Right lobe of liver (tissue), 6 donors: ENCODE data around the gene ULBP1. TPM values are rescaled to one million over a fixed set of nuclear protein-coding genes. Genes with fewer than 3 reads are reported as not detected.
A peak's percentile ranks its signal among the peaks of the same experiment; 100 is the strongest.
"Not testable (repeated sequence)": the region's sequence is repeated elsewhere in the genome, so short reads cannot be mapped to it uniquely, and the experiment has no call there.

Experiments
- ATAC-seq, 4 donors: fragments of 200-7000 bp; cut with Tn5 transposase; one replicate each; pipeline ENCODE4 v1.9.1; 2020; ENCODE audit warnings: mild to moderate bottlenecking in 4 of 4, moderate library complexity in 4 of 4
- DNase-seq, 3 donors: peaks; one replicate each; pipeline ENCODE4 v3.0.0-alpha.2; 2020
- H3K27ac ChIP-seq, 3 donors: fragments of 200-600 bp; one replicate each; pipeline ENCODE4 v1.8.0; 2022
- H3K27me3 ChIP-seq, 2 donors: fragments of 200-600 bp; one replicate each; pipeline ENCODE4 v1.8.0; 2022
- H3K36me3 ChIP-seq, 4 donors: fragments of 200-600 bp; sonication (generic) in 1 of 4; one replicate each; pipeline versions ENCODE4 v1.5.1 to v1.8.0; 2017 to 2022; ENCODE audit warnings: control low read depth in 1 of 4
- H3K4me1 ChIP-seq, 4 donors: fragments of 200-600 bp; sonication (generic) in 1 of 4; one replicate each; pipeline versions ENCODE4 v1.5.1 to v1.8.0; 2017 to 2022; ENCODE audit warnings: control low read depth in 1 of 4
- H3K4me3 ChIP-seq, 3 donors: fragments of 200-600 bp; one replicate each; pipeline ENCODE4 v1.8.0; 2022
- H3K9me3 ChIP-seq, 4 donors: fragments of 200-600 bp; sonication (generic) in 1 of 4; one replicate each; pipeline versions ENCODE4 v1.5.1 to v1.8.0; 2017 to 2022; ENCODE audit warnings: control low read depth in 1 of 4
- POLR2A ChIP-seq: fragments of 450-650 bp; IDR thresholded peaks from one replicate; pipeline ENCODE4 v1.6.1; 2017; ENCODE audit warnings: antibody characterized with exemption, mild to moderate bottlenecking
- WGBS: methylation state at CpG from one replicate; pipeline ENCODE4 v1.1.6; 2018; ENCODE audit warnings: low coverage, low lambda C conversion rate; ENCODE audit not compliant: insufficient coverage; ENCODE audit errors: missing lambda C conversion rate; 5-methylcytosine and 5-hydroxymethylcytosine counted together
- intact Hi-C, 2 donors: fragments of 100-400 bp; cut with DNase I; formaldehyde crosslinking; loops; one replicate each; pipeline versions ENCODE4 v1.11.2 to v1.14.1; 2022
- total RNA-seq, 6 experiments: library from RNA; depleted of rRNA in 2 of 6; stranded (reverse); fragments of >200 nt in 2 of 6; fragmentation: NEBNext Ultra II Directional in 3 of 6; extraction: Animal tissue kit (Norgen Biotek cat#: 25700) in 3 of 6; gene quantifications; one replicate each; pipeline versions ENCODE4 v1.1.0 to v1.2.4, GENCODE V29; 2016 to 2023
- TF ChIP-seq, protein P1 (sequence below), 4 donors: fragments of 200-600 bp in 3 of 4; fragments of 450-650 bp in 1 of 4; IDR thresholded peaks; one replicate each; pipeline versions ENCODE4 v1.5.1 to v1.8.0; 2016 to 2022; ENCODE audit warnings: antibody characterized with exemption in 4 of 4, mild to moderate bottlenecking in 2 of 4
- donor health status: DM: no; HTN: yes; CAD: no.
- donor health status: DM: no; HTN: no; CAD: no.
- donor health status: DM: no; HTN: no; CAD: no.
- donor health status: DM: no; HTN: yes; CAD: no.
- donor health status: DM: no; HTN: yes; CAD: no.

The ULBP1 gene
- total RNA-seq, 6 experiments from 2014 or later, result 0.07 to 0.43 (median 0.12) TPM; not detected in 1

DNA sequence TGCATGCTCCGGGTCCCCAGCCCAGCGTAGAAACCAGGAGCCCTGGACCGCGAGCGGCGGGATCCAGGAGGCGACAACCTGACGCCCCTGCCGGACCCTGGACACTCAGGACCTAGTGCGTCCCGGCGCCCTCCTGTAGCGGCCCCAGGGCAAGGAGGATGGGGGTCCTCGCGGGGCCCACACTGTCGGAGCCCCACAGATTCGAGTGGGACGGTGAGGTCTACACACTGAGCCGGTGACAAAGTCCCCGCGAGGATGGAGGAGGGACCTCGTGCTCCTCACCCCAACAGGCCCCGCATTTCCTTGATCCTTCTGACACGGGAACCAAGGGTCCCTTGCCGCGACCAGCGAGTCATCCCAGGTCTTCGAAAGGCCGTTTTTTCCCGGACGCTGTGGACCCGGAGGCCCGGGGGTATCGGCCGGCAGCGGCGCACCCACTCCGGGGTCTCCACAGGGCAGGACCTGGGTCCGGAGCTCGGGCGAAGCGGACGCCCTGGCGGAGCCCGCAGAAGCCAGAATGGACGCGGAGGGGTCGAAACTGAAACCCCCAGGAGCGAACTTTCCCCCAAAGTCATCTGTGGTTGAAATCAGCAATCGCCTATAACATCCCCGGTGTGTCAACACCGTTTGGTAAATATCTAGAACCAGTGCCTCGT is 9.3 kb upstream of the ULBP1 start:
- intact Hi-C loops, H3K27ac ChIP-seq, H3K4me1 ChIP-seq, H3K36me3 ChIP-seq, H3K9me3 ChIP-seq, H3K4me3 ChIP-seq, DNase-seq: not testable (repeated sequence)
- WGBS, result 8% methylated on average over 11 of the region's 53 CpGs
- peaks cover 0 to 20% of the 10 kb centered on the region in 2 donors for H3K27me3 ChIP-seq
- ATAC-seq, result peak in 3 of 4 donors; percentile 12 to 35 (median 17)

DNA sequence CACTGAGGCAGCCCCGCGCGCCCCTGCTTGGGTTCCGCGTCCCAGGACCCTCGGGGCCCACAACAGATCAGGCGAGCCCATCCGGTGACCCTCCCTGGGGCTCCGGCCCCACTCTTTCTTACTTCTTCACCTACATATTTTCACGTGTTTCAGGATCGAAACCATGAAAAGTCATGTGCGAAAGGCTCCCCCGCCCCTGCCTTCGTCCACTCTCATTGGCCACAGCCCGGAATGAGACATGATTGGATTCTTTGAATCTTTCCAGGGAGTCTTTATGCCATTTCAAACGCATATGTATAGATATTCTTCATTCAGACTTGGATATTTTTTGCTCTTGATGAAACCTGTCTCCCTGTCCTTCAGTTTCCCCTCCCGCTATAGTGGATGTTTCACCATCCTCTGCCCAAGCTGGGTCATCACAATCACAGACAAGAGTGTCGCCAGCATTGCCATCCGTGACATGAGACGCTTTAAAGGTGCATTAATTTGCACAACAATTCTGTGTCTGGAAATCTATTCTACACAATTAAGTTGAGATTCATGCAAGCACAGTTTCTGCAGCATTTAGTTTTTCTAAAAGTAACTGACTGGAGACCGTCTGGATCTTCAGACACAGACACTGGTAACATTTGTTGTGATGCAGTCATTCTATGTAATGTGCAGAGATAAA is 8.6 kb upstream of the ULBP1 start:
- H3K9me3 ChIP-seq, ATAC-seq, H3K27ac ChIP-seq, H3K4me3 ChIP-seq, H3K4me1 ChIP-seq, H3K36me3 ChIP-seq, DNase-seq, intact Hi-C loops: not testable (repeated sequence)
- H3K27me3 ChIP-seq, result peaks cover 0 to 20% of the 10 kb centered on the region in 2 donors
- WGBS, result 8% methylated on average over 11 of the region's 21 CpGs

DNA sequence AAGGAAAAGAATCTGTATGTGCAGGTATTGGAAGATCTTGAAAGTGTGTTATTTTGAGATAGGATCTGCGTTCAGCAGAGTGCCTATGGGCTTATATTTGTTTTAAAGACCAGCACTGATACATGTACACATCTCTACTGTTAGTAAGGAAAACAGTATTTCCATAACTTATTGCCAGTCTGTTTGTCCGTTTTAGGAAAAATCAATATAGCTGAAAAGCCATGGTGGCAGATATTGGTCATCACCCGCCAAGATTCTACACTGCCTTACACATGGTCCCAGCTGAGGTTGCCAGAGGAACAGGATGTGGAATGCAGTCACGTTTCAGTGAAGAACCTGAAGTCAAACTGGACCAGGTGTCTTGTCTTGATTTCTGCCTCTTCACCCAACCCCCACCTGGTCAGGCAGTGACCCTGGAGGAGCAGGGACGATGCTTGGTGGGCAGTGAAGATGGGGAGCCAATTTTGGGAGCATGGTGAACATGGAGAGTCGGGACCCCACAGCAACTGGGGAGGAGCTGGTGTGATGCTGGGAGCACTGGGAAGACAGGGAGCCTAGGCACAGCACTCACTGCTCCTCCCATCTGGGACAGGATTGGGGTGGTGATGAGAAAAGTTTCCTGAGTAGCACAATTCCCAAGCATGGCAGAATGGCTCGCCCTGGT is 8.0 kb upstream of the ULBP1 start:
- H3K27ac ChIP-seq, H3K36me3 ChIP-seq, H3K4me3 ChIP-seq, ATAC-seq, DNase-seq, H3K4me1 ChIP-seq, H3K9me3 ChIP-seq, intact Hi-C loops: not testable (repeated sequence)
- H3K27me3 ChIP-seq, result peaks cover 0 to 20% of the 10 kb centered on the region in 2 donors
- 25% methylated on average over 6 of the region's 7 CpGs for WGBS

DNA sequence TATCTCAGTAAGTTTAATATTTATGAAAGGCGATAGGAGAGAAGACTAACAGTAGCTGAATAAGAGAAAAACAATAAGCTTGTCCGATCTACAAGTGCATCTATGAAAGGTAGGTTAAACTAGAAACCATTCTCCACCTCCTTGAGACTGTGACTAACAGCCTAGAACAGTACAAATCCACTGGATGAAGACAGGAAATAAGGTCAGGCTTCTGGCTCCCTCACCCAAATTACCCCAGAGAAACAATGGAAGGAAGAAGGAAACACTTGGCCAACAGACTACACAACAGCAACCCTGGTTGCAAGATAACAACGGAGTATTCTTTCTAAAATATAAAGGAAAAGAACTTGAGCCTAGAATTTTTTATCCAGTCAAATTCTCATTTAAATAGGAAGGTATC is 5.6 kb upstream of the ULBP1 start:
- H3K27ac ChIP-seq, H3K36me3 ChIP-seq, DNase-seq, H3K9me3 ChIP-seq, intact Hi-C loops, H3K4me3 ChIP-seq, H3K4me1 ChIP-seq: not testable (repeated sequence)
- H3K27me3 ChIP-seq, result peaks cover 0 to 11% of the 10 kb centered on the region in 2 donors
- peak in 3 of 4 donors; percentile 35 to 51 (median 47) for ATAC-seq
- WGBS, result 43% methylated on average over 3 of the region's 3 CpGs

DNA sequence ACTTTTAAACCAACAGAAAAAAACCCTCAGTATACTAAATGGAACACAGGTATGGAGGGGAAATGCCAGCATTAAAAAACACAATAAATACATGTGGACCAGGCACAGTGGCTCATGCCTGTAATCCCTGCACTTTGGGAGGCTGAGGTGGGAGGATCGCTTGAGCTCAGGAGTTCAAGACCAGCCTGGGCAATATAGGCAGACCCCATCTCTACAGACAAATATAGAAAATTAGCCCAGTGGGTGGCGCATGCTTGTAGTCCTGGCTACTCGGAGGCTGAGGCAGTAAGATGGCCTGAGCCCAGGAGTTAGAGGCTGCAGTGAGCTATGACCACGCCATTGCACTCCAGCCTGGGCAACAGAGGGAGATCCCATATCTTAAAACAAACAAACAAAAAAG is 3.9 kb upstream of the ULBP1 start:
- H3K4me3 ChIP-seq, intact Hi-C loops, ATAC-seq, H3K9me3 ChIP-seq, H3K36me3 ChIP-seq, H3K4me1 ChIP-seq, H3K27ac ChIP-seq, DNase-seq: not testable (repeated sequence)
- 80% methylated on average over 4 of the region's 4 CpGs for WGBS
- peaks cover 0 to 10% of the 10 kb centered on the region in 2 donors for H3K27me3 ChIP-seq

DNA sequence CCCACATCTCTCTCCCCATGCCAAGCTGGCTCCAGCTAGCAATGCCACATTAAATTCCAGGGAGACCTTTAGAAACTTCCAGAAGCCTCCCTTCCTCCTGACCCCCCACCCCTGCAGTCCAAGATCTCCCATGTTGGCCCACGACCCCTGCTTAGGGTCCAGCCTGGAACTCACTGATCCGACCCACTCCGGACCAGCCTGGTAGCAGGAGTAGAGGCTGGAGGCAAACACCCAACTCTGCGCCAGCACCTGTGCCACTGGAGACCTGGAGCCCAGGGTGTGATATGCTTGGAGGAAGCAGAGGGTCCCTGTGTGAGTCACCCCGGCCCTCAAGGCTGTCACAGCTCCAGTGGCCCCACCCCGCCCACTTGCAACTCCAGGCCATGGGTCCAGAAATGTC is 3.3 kb upstream of the ULBP1 start:
- no peak for DNase-seq
- no peak for TF ChIP-seq POLR2A
- TF ChIP-seq, protein P1, sequence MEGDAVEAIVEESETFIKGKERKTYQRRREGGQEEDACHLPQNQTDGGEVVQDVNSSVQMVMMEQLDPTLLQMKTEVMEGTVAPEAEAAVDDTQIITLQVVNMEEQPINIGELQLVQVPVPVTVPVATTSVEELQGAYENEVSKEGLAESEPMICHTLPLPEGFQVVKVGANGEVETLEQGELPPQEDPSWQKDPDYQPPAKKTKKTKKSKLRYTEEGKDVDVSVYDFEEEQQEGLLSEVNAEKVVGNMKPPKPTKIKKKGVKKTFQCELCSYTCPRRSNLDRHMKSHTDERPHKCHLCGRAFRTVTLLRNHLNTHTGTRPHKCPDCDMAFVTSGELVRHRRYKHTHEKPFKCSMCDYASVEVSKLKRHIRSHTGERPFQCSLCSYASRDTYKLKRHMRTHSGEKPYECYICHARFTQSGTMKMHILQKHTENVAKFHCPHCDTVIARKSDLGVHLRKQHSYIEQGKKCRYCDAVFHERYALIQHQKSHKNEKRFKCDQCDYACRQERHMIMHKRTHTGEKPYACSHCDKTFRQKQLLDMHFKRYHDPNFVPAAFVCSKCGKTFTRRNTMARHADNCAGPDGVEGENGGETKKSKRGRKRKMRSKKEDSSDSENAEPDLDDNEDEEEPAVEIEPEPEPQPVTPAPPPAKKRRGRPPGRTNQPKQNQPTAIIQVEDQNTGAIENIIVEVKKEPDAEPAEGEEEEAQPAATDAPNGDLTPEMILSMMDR (IDR thresholded peaks at IDR 0.05), result no peak
- H3K4me3 ChIP-seq, result no peak overlapping the region
- no peaks in the 10 kb centered on the region for H3K4me1 ChIP-seq
- H3K36me3 ChIP-seq, result no peaks in the 10 kb centered on the region
- no peak overlapping the region for H3K27ac ChIP-seq
- peaks cover 0 to 10% of the 10 kb centered on the region in 2 donors for H3K27me3 ChIP-seq
- no peaks in the 10 kb centered on the region for H3K9me3 ChIP-seq
- ATAC-seq, result no peak
- intact Hi-C loops, result no loop called here
- 52% methylated on average over 5 of the region's 6 CpGs for WGBS
